Measurements from ENCODE around the gene TXNRD1. TPM values are rescaled to one million over a fixed set of nuclear protein-coding genes. Genes with fewer than 3 reads are reported as not detected.

The TXNRD1 gene
- total RNA-seq, 2 donors from 2014 or later = 87.6 to 115 TPM

GRCh38 chr12:104306376-104306775 lies 90.8 kb downstream of the TXNRD1 start:
- no peaks in the 10 kb centered on the region for H3K9me3 ChIP-seq
- no peak overlapping the region for H3K4me3 ChIP-seq
- H3K27ac ChIP-seq = no peak overlapping the region
- no peaks in the 10 kb centered on the region for H3K27me3 ChIP-seq (replicated peaks; ENCODE audit: insufficient read depth)
- no peak for DNase-seq (ENCODE audit: low spot score)
- no peaks in the 10 kb centered on the region for H3K4me1 ChIP-seq (replicated peaks)
- intact Hi-C loops (cut with DNase I) = no loop called here
- H3K36me3 ChIP-seq = peaks cover 0 to under 1% of the 10 kb centered on the region in 2 donors
- TF ChIP-seq POLR2AphosphoS5 (IDR thresholded peaks at IDR 0.05) (no peak), CTCF (IDR thresholded peaks at IDR 0.05) (no peak), POLR2A (IDR thresholded peaks at IDR 0.05) (no peak)
- WGBS = 83% methylated on average over 2 of the region's 2 CpGs

GRCh38 chr12:104306943-104307654 lies 91.5 kb downstream of the TXNRD1 start:
- intact Hi-C loops (cut with DNase I) = no loop called here
- H3K36me3 ChIP-seq = peaks cover 0 to 8% of the 10 kb centered on the region in 2 donors
- no peaks in the 10 kb centered on the region for H3K9me3 ChIP-seq
- H3K27me3 ChIP-seq (replicated peaks; ENCODE audit: insufficient read depth) = no peaks in the 10 kb centered on the region
- H3K4me1 ChIP-seq (replicated peaks) = no peaks in the 10 kb centered on the region
- WGBS = 72% methylated on average over 6 of the region's 6 CpGs
- TF ChIP-seq POLR2AphosphoS5 (IDR thresholded peaks at IDR 0.05) = no peak
- no peak for TF ChIP-seq CTCF (IDR thresholded peaks at IDR 0.05)
- no peak for TF ChIP-seq POLR2A (IDR thresholded peaks at IDR 0.05)
- no peak overlapping the region for H3K27ac ChIP-seq
- no peak overlapping the region for H3K4me3 ChIP-seq
- no peak for DNase-seq (ENCODE audit: low spot score)

GRCh38 chr12:104307655-104308000 lies 92.0 kb downstream of the TXNRD1 start:
- H3K4me1 ChIP-seq (replicated peaks) = no peaks in the 10 kb centered on the region
- no peak overlapping the region for H3K4me3 ChIP-seq
- H3K27ac ChIP-seq = no peak overlapping the region
- H3K27me3 ChIP-seq (replicated peaks; ENCODE audit: insufficient read depth) = no peaks in the 10 kb centered on the region
- no peak for TF ChIP-seq POLR2A (IDR thresholded peaks at IDR 0.05)
- no peak for TF ChIP-seq CTCF (IDR thresholded peaks at IDR 0.05)
- no peak for TF ChIP-seq POLR2AphosphoS5 (IDR thresholded peaks at IDR 0.05)
- no peak for DNase-seq (ENCODE audit: low spot score)
- intact Hi-C loops (cut with DNase I) = no loop called here
- H3K9me3 ChIP-seq = no peaks in the 10 kb centered on the region
- peaks cover 0 to 9% of the 10 kb centered on the region in 2 donors for H3K36me3 ChIP-seq

GRCh38 chr12:104309446-104309993 lies 93.9 kb downstream of the TXNRD1 start:
- TF ChIP-seq POLR2A (IDR thresholded peaks at IDR 0.05) (no peak), POLR2AphosphoS5 (IDR thresholded peaks at IDR 0.05) (no peak), CTCF (IDR thresholded peaks at IDR 0.05) (no peak)
- H3K4me1 ChIP-seq (replicated peaks) = no peaks in the 10 kb centered on the region
- 97% methylated on average over 4 of the region's 4 CpGs for WGBS
- no peak overlapping the region for H3K27ac ChIP-seq
- no peaks in the 10 kb centered on the region for H3K9me3 ChIP-seq
- H3K36me3 ChIP-seq = peaks cover 0 to 9% of the 10 kb centered on the region in 2 donors
- intact Hi-C loops (cut with DNase I) = no loop called here
- H3K4me3 ChIP-seq = no peak overlapping the region
- no peak for DNase-seq (ENCODE audit: low spot score)
- no peaks in the 10 kb centered on the region for H3K27me3 ChIP-seq (replicated peaks; ENCODE audit: insufficient read depth)

Data from prostate gland (tissue), 2 donors.